ENCODE measurements around the gene CEP164. TPM values are rescaled to one million over a fixed set of nuclear protein-coding genes. Genes with fewer than 3 reads are reported as not detected.
A peak's percentile ranks its signal among the peaks of the same experiment; 100 is the strongest.
"Not testable (repeated sequence)": the region's sequence is repeated elsewhere in the genome, so short reads cannot be mapped to it uniquely, and the experiment has no call there.

CEP164 gene
- total RNA-seq, 2 donors from 2014 or later: 28.6 to 31.0 TPM

DNA sequence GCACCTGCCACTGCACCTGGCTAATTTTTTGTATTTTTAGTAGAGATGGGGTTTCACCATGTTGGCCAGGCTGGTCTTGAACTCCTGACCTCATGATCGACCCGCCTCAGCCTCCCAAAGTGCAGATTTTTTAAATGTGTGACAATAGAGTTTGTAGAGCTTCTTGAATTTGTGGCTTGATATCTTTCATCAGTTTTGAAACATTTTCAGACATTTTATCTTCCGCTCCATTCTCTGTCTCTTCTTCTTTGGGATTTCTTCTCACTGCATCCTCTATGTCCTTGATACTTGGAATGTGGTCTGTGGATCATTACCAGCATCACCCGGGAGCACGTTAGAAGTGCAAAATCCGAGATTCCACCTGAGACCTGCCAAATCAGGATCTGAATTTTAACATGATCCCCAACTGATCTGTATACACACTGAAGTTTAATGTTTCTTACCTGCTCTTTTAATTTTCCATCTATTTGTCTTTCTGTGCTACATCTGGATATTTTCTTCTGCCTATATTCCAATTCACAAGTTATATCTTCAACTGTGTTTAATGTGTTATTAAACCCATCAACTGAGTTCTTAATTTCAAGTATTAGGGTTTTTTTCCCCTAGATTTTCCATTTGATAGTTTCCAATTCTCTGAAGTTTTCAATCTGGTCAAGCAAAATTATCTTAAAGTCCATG, 126.4 kb downstream of the CEP164 start:
- no peak for ATAC-seq (replicated peaks)
- H3K27me3 Mint-ChIP-seq: peaks cover 19% of the 10 kb centered on the region
- H3K4me3 Mint-ChIP-seq: no peak overlapping the region
- H3K9me3 Mint-ChIP-seq: peaks cover 8% of the 10 kb centered on the region
- H3K4me1 Mint-ChIP-seq: peaks cover 9% of the 10 kb centered on the region
- H3K27ac Mint-ChIP-seq: no peak overlapping the region
- H3K36me3 Mint-ChIP-seq (ENCODE audit: low read depth): peaks cover 4% of the 10 kb centered on the region

DNA sequence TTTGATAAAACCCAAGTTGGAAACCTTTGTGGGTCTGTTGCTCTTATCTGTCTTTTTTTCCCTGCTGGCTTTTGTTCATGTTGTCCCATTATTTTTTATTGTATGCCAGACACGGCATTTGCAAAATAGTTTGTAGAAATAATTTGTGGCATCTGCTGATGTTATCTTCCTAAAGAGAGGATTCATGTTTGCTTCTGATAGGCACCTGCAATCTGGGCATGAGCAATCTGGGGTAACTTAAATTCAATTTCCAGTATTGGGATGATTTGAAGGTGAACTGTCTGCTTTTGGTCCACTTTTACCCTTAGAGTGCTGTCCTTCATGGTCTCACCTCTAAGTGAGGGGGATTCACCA, 126.9 kb downstream of the CEP164 start:
- Mint-ChIP-seq H3K36me3 (ENCODE audit: low read depth) (peaks cover 4% of the 10 kb centered on the region), H3K4me3 (no peak overlapping the region), H3K4me1 (peaks cover 9% of the 10 kb centered on the region), H3K27ac (no peak overlapping the region), H3K9me3 (peaks cover 8% of the 10 kb centered on the region), H3K27me3 (peaks cover 24% of the 10 kb centered on the region)
- ATAC-seq (replicated peaks): no peak

DNA sequence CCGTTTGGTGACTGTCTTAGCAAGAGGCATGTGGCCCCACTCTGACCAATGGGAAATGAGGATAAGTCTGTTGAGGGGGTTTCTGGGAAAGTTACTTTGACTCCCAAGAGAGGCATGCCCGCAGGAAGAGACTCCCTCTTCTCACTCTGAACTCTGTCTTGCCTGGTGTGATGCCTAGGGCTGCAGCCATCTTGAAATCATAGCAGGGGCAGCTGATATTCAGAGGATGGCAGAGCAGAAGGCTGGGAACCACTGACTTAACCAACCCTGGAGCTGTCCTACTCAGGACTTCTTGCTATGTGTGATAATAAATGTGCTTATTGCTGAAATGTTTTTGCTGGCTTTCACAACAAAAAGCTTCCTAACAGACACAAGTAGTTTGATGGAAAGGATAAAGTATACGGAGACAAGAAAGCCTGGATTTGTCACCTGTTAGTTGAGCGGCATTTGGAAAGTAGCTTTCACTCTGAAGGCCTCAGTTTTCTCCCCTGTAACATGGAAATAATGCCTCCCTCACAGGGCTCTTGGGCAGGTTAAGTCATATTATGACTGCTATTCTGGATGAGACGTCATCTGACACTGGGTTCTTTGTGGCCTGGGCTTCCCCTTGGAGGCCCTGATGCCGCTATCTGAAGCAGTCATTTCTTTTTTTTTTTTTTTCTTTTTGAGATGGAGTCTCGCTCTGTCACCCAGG, 128.5 kb downstream of the CEP164 start:
- Mint-ChIP-seq H3K4me1 (peaks cover 9% of the 10 kb centered on the region), H3K27ac (peak overlapping the region; percentile 92), H3K27me3 (peaks cover 31% of the 10 kb centered on the region), H3K4me3 (peak overlapping the region; percentile 57), H3K36me3 (ENCODE audit: low read depth) (peaks cover 4% of the 10 kb centered on the region), H3K9me3 (peaks cover 8% of the 10 kb centered on the region)
- peak; percentile 96 for ATAC-seq (replicated peaks)

DNA sequence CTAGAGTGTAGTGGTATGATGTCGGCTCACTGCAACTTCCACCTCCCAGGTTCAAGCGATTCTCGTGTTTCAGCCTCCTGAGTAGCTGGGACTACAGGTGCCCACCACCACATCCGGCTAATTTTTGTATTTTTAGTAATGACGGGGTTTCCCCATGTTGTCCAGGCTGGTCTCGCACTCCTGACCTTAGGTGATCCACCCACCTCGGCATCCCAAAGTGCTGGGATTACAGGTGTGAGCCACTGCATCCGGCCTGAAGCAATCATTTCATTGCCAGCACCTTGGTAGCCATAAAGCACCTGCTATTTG, 129.0 kb downstream of the CEP164 start:
- not testable (repeated sequence) for ATAC-seq (replicated peaks)
- H3K27me3 Mint-ChIP-seq: peaks cover 34% of the 10 kb centered on the region

DNA sequence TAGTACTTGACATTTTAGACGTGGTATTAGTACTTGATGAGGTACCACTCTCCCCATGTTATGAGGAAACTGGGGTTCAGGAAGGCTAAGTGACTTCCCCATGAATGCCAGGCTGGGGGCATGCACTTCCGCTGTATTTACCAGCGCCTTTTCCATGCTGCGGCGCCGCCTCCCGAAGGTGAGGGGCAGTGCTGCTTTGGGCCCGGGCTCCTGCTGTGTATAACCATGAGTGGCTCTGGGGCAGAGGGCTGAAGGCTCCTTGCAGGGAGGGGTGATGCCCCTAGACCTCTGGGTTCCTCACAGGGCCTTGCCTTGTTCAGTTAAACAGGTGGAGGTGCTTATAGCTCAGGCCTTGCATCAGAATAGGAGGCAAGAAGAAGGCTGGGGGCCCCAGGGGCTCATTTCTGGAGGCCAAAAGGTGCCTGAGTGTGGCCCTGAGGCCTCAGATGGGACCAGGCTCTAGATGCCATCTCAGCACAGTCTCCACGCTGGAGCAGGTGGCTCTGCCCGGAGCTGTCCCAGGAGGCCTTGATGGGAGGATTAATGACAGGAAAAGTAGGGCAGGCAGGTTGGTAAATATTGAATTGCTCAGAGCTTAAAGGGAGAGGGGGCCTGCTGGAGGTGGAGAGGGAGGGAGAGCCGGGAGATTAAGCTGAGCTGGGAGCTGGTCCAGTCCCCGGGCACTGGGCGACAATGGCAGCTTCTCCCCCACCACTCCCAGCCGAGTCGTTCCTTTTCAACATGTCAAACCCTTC, 129.6 kb downstream of the CEP164 start:
- Mint-ChIP-seq H3K4me1 (peaks cover 9% of the 10 kb centered on the region), H3K27me3 (peaks cover 34% of the 10 kb centered on the region), H3K9me3 (peaks cover 8% of the 10 kb centered on the region), H3K36me3 (ENCODE audit: low read depth) (peaks cover 4% of the 10 kb centered on the region), H3K27ac (peak overlapping the region; percentile 92), H3K4me3 (no peak overlapping the region)
- no peak for ATAC-seq (replicated peaks)

More for the DNA sequence above, 129.0 kb downstream of the CEP164 start:
- peak overlapping the region; percentile 92 for H3K27ac Mint-ChIP-seq
- not testable (repeated sequence) for H3K4me1 Mint-ChIP-seq; H3K36me3 Mint-ChIP-seq (ENCODE audit: low read depth); H3K4me3 Mint-ChIP-seq; H3K9me3 Mint-ChIP-seq

DNA sequence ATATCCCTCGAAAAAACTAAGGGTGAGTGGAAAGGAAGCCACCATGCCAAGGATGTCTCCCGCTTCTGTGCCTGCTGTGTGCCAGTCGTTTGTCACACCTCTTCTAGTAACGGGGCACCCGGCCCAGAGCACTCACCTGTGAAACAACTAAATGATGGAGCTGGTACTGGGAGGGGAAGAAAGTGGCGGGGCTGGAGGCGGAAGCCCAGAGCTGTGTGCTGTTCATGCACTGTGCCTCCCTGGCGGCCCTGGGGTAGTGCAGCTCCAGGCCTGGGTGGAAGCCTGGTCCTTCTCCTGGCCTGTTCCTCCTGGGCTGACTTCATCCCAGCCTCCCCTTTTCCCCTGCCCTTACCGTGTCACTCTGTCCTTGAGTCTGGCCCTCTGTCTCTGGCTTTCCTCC, 130.2 kb downstream of the CEP164 start:
- H3K27ac Mint-ChIP-seq: peak overlapping the region; percentile 82

DNA sequence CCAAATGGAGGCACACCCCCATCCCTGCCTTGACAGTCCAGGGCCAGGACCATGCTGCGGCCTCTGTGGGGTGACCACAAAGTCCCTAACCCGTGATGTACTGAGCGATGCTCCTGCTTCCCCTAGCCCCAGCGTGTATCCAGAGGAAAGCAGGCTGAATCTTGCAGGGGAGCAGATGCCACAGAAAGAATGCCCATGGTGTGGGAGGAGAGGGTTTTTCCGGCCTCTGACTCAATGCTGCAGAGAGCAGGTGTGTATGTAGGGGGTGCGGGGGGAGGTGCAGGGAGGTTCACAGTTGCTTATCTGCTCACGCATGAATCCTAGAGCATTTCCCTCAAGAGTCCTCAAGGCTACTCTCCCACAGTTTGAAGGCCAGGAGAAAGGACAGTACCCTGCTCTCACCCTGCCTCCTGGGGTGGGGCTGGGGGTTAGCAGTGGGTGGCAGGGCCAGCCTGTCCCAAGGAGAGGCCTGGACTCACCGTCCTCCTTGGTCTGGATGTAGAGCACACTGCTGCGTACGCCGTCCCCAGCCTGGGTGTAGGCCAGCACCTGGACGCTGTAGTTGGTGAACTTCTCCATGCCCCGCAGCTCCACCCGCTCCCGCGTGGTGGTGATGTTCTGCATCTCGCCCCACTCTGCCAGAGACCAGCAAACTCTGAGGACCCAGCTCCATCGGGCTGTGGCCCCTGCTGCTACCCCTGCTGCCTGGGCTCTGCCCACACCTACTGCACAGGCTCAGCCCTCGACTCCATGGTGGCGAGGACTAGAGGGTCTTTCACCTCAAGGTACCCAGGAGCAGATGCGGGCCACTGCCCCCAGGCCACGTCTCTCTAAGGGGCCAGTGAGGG, 130.8 kb downstream of the CEP164 start:
- peak overlapping the region; percentile 82 for H3K27ac Mint-ChIP-seq
- peaks cover 4% of the 10 kb centered on the region for H3K36me3 Mint-ChIP-seq (ENCODE audit: low read depth)
- H3K4me1 Mint-ChIP-seq: peaks cover 9% of the 10 kb centered on the region
- H3K27me3 Mint-ChIP-seq: peaks cover 30% of the 10 kb centered on the region
- peak; percentile 37 for ATAC-seq (replicated peaks)
- H3K9me3 Mint-ChIP-seq: peaks cover 8% of the 10 kb centered on the region
- peak overlapping the region; percentile 21 for H3K4me3 Mint-ChIP-seq

More for the DNA sequence above, 130.2 kb downstream of the CEP164 start:
- ATAC-seq (replicated peaks): no peak
- H3K36me3 Mint-ChIP-seq (ENCODE audit: low read depth): peaks cover 4% of the 10 kb centered on the region
- H3K4me1 Mint-ChIP-seq: peaks cover 9% of the 10 kb centered on the region
- peaks cover 8% of the 10 kb centered on the region for H3K9me3 Mint-ChIP-seq
- peaks cover 34% of the 10 kb centered on the region for H3K27me3 Mint-ChIP-seq
- H3K4me3 Mint-ChIP-seq: peak overlapping the region; percentile 21

DNA sequence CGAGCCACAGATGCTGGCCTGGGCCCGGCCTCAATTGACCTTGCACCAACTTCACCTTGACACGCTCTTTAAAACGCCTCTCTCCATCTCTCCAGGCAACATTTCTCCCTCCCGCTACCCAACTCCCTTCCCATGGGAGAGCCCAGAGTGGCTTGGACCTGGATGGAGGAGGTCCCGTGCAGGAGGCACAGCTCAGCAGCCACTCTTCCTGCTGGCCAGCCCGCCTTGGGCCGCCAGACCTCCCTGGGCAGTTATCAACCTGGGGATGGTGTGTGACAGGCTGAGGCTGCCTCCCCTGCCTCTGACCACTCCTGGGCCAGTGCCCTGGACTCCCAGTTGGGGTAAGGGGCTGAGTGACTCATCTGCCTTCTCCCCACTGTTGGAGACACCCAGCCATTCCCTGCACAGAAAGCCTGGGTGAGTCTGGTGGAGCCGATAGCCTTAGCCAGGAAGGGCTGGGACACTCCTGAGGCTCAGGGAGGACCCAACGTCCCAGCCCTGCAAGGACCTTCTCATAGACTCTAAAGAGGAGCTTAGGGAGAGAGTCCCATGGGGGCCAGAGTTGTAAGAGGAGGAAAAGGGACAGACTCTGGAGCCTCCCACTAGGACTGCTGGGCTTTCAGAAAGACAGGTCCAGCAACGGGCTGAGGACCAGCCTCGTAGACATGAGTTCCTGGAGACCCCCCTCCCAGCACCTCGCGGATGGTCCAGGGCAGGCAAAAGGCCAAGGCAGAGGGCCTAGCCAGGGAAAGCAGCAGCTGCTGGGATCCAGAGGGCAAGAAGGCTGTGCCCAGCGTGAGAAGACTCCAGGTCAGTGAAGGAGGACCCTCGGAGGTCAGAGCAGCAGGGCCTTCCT, 131.7 kb downstream of the CEP164 start:
- Mint-ChIP-seq H3K27me3 (peaks cover 26% of the 10 kb centered on the region), H3K27ac (peak overlapping the region; percentile 51), H3K36me3 (ENCODE audit: low read depth) (peaks cover 2% of the 10 kb centered on the region), H3K4me3 (no peak overlapping the region), H3K4me1 (peaks cover 9% of the 10 kb centered on the region), H3K9me3 (peaks cover 3% of the 10 kb centered on the region)
- no peak for ATAC-seq (replicated peaks)

DNA sequence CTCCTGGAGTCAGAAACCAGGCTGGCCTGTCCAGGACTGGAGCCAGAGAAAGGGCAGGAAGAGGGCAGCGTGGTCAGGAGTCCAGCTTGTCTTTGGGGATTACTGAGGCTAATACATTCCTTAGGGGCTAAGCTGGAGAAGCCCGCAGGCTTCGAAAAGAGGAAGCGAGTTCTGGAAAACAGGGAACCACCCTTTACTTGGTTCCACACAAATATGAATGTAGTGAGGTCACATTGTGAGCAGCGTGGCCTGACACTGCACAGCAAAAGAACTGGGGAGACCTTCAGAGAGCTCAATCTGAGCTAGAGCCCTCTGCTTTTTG, 132.3 kb downstream of the CEP164 start:
- Mint-ChIP-seq H3K9me3 (no peaks in the 10 kb centered on the region), H3K36me3 (ENCODE audit: low read depth) (no peaks in the 10 kb centered on the region), H3K27me3 (peaks cover 22% of the 10 kb centered on the region), H3K27ac (peak overlapping the region; percentile 51), H3K4me1 (peaks cover 9% of the 10 kb centered on the region), H3K4me3 (no peak overlapping the region)
- no peak for ATAC-seq (replicated peaks)

DNA sequence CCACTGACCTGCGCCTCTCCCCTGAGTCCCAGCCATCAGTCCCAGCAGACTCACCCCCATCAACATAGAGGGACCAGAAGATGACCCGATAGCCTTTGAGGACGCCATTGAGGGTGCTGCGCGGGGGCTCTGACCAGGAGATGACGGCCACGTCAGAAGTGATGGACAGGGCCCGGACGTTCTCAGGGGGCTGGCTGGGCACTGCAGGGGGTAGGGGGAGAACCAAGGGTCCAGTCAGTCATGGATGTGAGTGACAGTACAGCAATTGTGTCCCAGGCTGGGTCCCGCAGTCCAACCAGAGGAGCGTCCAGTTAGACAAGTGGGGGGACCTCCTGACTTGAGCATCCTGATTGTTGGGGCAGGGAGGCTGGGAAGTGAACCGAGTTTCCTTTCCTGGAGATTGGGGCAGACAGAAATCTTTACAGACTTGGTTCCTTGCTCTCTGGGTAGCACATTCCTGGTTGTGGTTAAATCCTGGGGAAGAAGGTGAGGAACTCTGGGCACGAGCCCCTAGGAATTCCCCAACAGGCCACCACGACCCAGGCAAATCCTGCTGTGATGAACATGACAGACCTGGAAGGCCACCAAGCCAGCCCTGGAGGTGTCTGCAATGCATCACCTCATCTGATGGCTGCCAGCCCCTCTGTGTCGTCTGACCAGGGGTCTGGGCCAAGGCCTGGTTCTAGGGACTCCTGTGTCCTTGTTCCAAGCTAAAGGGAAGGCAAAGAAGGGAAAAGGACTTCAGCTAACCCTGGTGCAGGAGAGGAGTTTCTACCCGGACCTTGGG, 133.9 kb downstream of the CEP164 start:
- no peak for ATAC-seq (replicated peaks)
- Mint-ChIP-seq H3K4me3 (no peak overlapping the region), H3K36me3 (ENCODE audit: low read depth) (no peaks in the 10 kb centered on the region), H3K4me1 (peaks cover 4% of the 10 kb centered on the region), H3K27ac (peak overlapping the region; percentile 40), H3K27me3 (peaks cover 22% of the 10 kb centered on the region), H3K9me3 (no peaks in the 10 kb centered on the region)

DNA sequence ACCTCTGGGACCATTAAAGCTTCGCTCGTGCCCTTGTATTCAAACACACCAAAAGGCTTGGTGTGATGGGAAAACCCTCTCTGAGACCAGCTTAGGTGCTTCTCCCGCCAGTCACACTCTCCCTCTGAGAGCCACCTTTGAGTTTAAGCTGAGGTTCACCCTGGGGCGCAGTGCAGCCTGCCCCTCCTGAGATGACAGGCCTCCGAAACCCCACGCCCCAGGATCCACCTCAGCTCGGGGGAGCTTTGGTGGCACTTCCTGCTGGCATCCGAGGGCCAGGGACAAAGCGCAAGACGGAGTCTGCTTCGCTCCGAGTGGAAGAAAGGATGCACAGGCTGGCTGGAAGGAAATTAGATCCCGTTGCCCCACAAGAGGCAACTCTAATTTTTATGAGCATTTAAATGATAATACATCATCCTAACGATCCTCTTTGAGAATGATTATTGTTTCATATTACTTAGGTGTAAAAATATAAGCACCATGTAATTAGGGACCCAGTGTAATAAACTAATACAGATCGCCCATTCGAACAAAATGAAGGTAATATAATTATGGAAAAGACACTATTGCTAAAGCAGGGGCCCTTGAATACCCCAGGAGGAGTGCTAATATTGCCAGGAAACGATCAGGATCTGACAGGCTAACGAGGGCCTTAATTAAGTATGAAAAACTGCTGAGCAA, 134.7 kb downstream of the CEP164 start:
- no peaks in the 10 kb centered on the region for H3K36me3 Mint-ChIP-seq (ENCODE audit: low read depth)
- H3K27ac Mint-ChIP-seq: no peak overlapping the region
- no peak overlapping the region for H3K4me3 Mint-ChIP-seq
- H3K4me1 Mint-ChIP-seq: peaks cover 4% of the 10 kb centered on the region
- no peaks in the 10 kb centered on the region for H3K9me3 Mint-ChIP-seq
- no peak for ATAC-seq (replicated peaks)
- peaks cover 22% of the 10 kb centered on the region for H3K27me3 Mint-ChIP-seq

DNA sequence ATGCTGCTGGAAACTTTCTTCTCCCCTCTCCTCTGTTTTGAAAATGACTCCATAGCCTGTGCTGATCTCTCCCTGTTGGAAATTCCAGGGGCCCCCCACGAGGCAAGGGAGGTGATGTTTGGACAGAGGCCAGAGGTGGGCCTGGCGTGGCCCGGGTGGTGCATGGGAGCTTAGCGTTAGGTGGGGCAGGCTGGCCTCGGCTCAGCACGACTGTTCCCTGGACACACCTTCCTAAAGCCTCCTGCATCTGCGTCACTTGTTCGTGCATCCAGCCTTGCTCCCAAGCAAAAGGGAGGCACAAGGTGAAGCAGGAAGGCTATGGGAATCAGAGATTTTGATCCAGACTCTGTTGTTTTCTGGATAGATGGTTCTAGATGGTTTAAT, 135.2 kb downstream of the CEP164 start:
- H3K27ac Mint-ChIP-seq: no peak overlapping the region
- no peaks in the 10 kb centered on the region for H3K36me3 Mint-ChIP-seq (ENCODE audit: low read depth)
- H3K9me3 Mint-ChIP-seq: no peaks in the 10 kb centered on the region
- peaks cover 22% of the 10 kb centered on the region for H3K27me3 Mint-ChIP-seq
- no peak overlapping the region for H3K4me3 Mint-ChIP-seq
- H3K4me1 Mint-ChIP-seq: peaks cover 4% of the 10 kb centered on the region
- ATAC-seq (replicated peaks): no peak
